H9 (cell line): ENCODE data around the gene MFSD12. TPM values are rescaled to one million over a fixed set of nuclear protein-coding genes. Genes with fewer than 3 reads are reported as not detected.

Source experiments
- DNase-seq: peaks from one replicate; pipeline ENCODE4 v3.0.0-alpha.2; 2017
- H2AFZ ChIP-seq: one replicate; pipeline ENCODE4 v1.6.1; 2013; ENCODE audit warnings: mild to moderate bottlenecking, low read length, control low read depth, moderate library complexity
- H2AK5ac ChIP-seq: 2 replicates; pipeline ENCODE4 v1.6.1; 2013; ENCODE audit warnings: low read length, control low read depth, mixed read lengths; ENCODE audit not compliant: insufficient read length
- H2BK120ac ChIP-seq: one replicate; pipeline ENCODE4 v1.6.1; 2013; ENCODE audit warnings: low read depth, mild to moderate bottlenecking, low read length, control low read depth, inconsistent platforms; ENCODE audit not compliant: poor library complexity, severe bottlenecking
- H2BK12ac ChIP-seq: 2 replicates; pipeline ENCODE4 v1.6.1; 2013; ENCODE audit warnings: low read length, control low read depth, mixed read lengths, low read depth; ENCODE audit not compliant: insufficient read length
- H2BK15ac ChIP-seq: 2 replicates; pipeline ENCODE4 v1.6.1; 2013; ENCODE audit warnings: low read depth, low read length, control low read depth
- H2BK20ac ChIP-seq: one replicate; pipeline ENCODE4 v1.6.1; 2013; ENCODE audit warnings: low read depth, mild to moderate bottlenecking, low read length, control low read depth, inconsistent platforms; ENCODE audit not compliant: poor library complexity, severe bottlenecking
- H2BK5ac ChIP-seq: 2 replicates; pipeline ENCODE4 v1.6.1; 2013; ENCODE audit warnings: low read length, control low read depth, mixed read lengths; ENCODE audit not compliant: insufficient read length
- H3K14ac ChIP-seq: 2 replicates; pipeline ENCODE4 v1.6.1; 2013; ENCODE audit warnings: low read length, control low read depth; ENCODE audit not compliant: insufficient read depth
- H3K18ac ChIP-seq: 2 replicates; pipeline ENCODE4 v1.6.1; 2013; ENCODE audit warnings: low read depth, mild to moderate bottlenecking, mixed read lengths, low read length, control low read depth; ENCODE audit not compliant: insufficient read length
- H3K23ac ChIP-seq: 2 replicates; pipeline ENCODE4 v1.6.1; 2013; ENCODE audit warnings: low read length, control low read depth, mixed read lengths, low read depth; ENCODE audit not compliant: insufficient read length
- H3K23me2 ChIP-seq: 2 replicates; pipeline ENCODE4 v1.6.1; 2013; ENCODE audit warnings: low read depth, mild to moderate bottlenecking, mixed read lengths, low read length, control low read depth; ENCODE audit not compliant: insufficient read length, poor library complexity, severe bottlenecking
- H3K27ac ChIP-seq: 2 replicates; pipeline ENCODE4 v1.5.1; 2013; ENCODE audit warnings: low read length, control low read depth, mixed read lengths, low read depth; ENCODE audit not compliant: insufficient read length
- H3K27me3 ChIP-seq: 2 replicates; pipeline ENCODE4 v1.6.1; 2013; ENCODE audit warnings: low read length, control low read depth, inconsistent platforms; ENCODE audit not compliant: insufficient read depth
- H3K4ac ChIP-seq: 2 replicates; pipeline ENCODE4 v1.6.1; 2013; ENCODE audit warnings: low read depth, mild to moderate bottlenecking, control low read depth, inconsistent platforms, low read length, moderate library complexity
- H3K4me1 ChIP-seq: 2 replicates; pipeline ENCODE4 v1.6.1; 2013; ENCODE audit warnings: low read length, control low read depth, inconsistent platforms; ENCODE audit not compliant: insufficient read depth
- H3K4me2 ChIP-seq: 2 replicates; pipeline ENCODE4 v1.6.1; 2013; ENCODE audit warnings: low read length, control low read depth, mixed read lengths; ENCODE audit not compliant: insufficient read length, insufficient read depth
- H3K56ac ChIP-seq: 2 replicates; pipeline ENCODE4 v1.6.1; 2013; ENCODE audit warnings: low read depth, mild to moderate bottlenecking, mixed read lengths, low read length, control low read depth; ENCODE audit not compliant: insufficient read length
- H3K79me1 ChIP-seq: 2 replicates; pipeline ENCODE4 v1.6.1; 2013; ENCODE audit warnings: low read depth, mild to moderate bottlenecking, moderate library complexity, low read length, control low read depth, inconsistent platforms; ENCODE audit not compliant: insufficient read depth, poor library complexity, severe bottlenecking
- H3K79me2 ChIP-seq: 2 replicates; pipeline ENCODE4 v1.6.1; 2013; ENCODE audit warnings: low read length, control low read depth, inconsistent platforms; ENCODE audit not compliant: insufficient read depth
- H3K9ac ChIP-seq: 2 replicates; pipeline ENCODE4 v1.6.1; 2013; ENCODE audit warnings: low read length, control low read depth, mixed read lengths; ENCODE audit not compliant: insufficient read length; ENCODE audit errors: extremely low read depth
- H3K9me3 ChIP-seq: one replicate; pipeline ENCODE4 v1.6.1; 2013; ENCODE audit warnings: low read depth, low read length, inconsistent platforms; ENCODE audit not compliant: control insufficient read depth
- H3T11ph ChIP-seq: one replicate; pipeline ENCODE4 v1.6.1; 2013; ENCODE audit warnings: mild to moderate bottlenecking, low read length, control low read depth, inconsistent platforms
- H4K20me1 ChIP-seq: one replicate; pipeline ENCODE4 v1.6.1; 2013; ENCODE audit not compliant: control insufficient read depth, insufficient read length, insufficient read depth
- H4K5ac ChIP-seq: 2 replicates; pipeline ENCODE4 v1.6.1; 2013; ENCODE audit warnings: low read depth, mild to moderate bottlenecking, mixed read lengths, low read length, control low read depth; ENCODE audit not compliant: insufficient read length
- H4K8ac ChIP-seq: replicated peaks from 2 replicates; pipeline ENCODE4 v1.6.1; 2013; ENCODE audit warnings: low read length, control low read depth, mixed read lengths, low read depth; ENCODE audit not compliant: insufficient read length
- H4K91ac ChIP-seq: 2 replicates; pipeline ENCODE4 v1.6.1; 2013; ENCODE audit warnings: low read depth, mild to moderate bottlenecking, moderate library complexity, mixed read lengths, low read length, control low read depth; ENCODE audit not compliant: insufficient read length
- H3K27ac Mint-ChIP-seq, 3 experiments: 2 replicates in 2 of 3; 3 replicates in 1 of 3; pipeline ENCODE4 v1.8.0; 2020 to 2021; ENCODE audit warnings: mixed read lengths in 3 of 3, mild to moderate bottlenecking in 1 of 3, moderate library complexity in 1 of 3
- H3K27me3 Mint-ChIP-seq: 2 replicates; pipeline ENCODE4 v1.8.0; 2021; ENCODE audit warnings: low read depth, mild to moderate bottlenecking, moderate library complexity, mixed read lengths
- H3K36me3 Mint-ChIP-seq, 3 experiments: 2 replicates in 2 of 3; 3 replicates in 1 of 3; pipeline ENCODE4 v1.8.0; 2020 to 2021; ENCODE audit warnings: low read depth in 3 of 3, mixed read lengths in 3 of 3; ENCODE audit not compliant: insufficient read depth in 1 of 3
- H3K4me1 Mint-ChIP-seq, 2 experiments: 2 replicates each; pipeline ENCODE4 v1.8.0; 2020; ENCODE audit warnings: mixed read lengths in 2 of 2
- H3K4me3 Mint-ChIP-seq, 2 experiments: 2 replicates in 1 of 2; 3 replicates in 1 of 2; pipeline ENCODE4 v1.8.0; 2020 to 2021; ENCODE audit warnings: mild to moderate bottlenecking in 2 of 2, mixed read lengths in 2 of 2, moderate library complexity in 1 of 2
- H3K9me3 Mint-ChIP-seq, 2 experiments: 2 replicates in 1 of 2; 3 replicates in 1 of 2; pipeline ENCODE4 v1.8.0; 2020; ENCODE audit warnings: mild to moderate bottlenecking in 2 of 2, mixed read lengths in 2 of 2, moderate library complexity in 1 of 2
- WGBS: extraction: QIAGEN DNeasy Blood & Tissue Kit; methylation state at CpG from one replicate; pipeline ENCODE4 v1.1.7; 2013; ENCODE audit warnings: missing lambda C conversion rate, low lambda C conversion rate, mixed read lengths; ENCODE audit not compliant: insufficient read length; ENCODE audit errors: extremely low coverage; 5-methylcytosine and 5-hydroxymethylcytosine counted together
- total RNA-seq: library from RNA; stranded (reverse); gene quantifications from 2 replicates; pipeline ENCODE4 v1.2.1, GENCODE V29; 2021
- TF ChIP-seq, protein P1 (sequence below): fragments of 200-600 bp; sonication (generic); conservative IDR thresholded peaks from 3 replicates; pipeline ENCODE4 v1.8.0; 2021; ENCODE audit warnings: antibody characterized with exemption, mild to moderate bottlenecking

The MFSD12 gene
- total RNA-seq, 1 experiment from 2014 or later = 58.8 TPM

DNA sequence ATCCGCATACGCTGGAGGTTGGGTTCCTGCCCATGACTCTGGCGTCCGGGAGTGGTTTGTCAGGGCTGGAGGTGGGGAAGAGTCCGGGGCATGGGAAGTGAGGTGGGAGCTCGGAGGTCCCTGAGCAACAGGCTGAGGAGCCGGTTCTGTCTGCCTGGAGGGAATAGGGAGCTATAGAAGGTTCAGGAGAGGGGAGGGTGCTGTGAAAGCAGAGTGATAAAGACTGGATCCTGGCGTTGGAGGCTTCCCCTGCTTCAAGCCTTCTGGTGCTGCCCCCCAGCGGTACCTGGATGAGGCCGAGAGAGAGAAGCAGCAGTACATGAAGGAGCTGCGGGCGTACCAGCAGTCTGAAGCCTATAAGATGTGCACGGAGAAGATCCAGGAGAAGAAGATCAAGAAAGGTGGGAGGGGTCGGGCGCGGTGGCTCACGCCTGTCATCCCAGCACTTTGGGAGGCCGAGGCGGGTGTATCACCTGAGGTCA lies 17.9 kb upstream of the MFSD12 start:
- Histone ChIP-seq H3K4me1 (no peaks in the 10 kb centered on the region), H2BK5ac (no peak overlapping the region), H2AFZ (no peak overlapping the region), H4K8ac (no peak overlapping the region), H3K9ac (no peak overlapping the region), H4K5ac (no peak overlapping the region), H3K23ac (no peak overlapping the region), H3K9me3 (no peaks in the 10 kb centered on the region), H3K27me3 (no peaks in the 10 kb centered on the region; the same call in 1 of the 2 replicates), H2AK5ac (no peak overlapping the region), H2BK12ac (no peak overlapping the region), H3K4me2 (no peak overlapping the region), H2BK20ac (no peak overlapping the region), H2BK15ac (no peak overlapping the region), H3K79me1 (no peaks in the 10 kb centered on the region), H3K4ac (no peak overlapping the region), H4K20me1 (no peaks in the 10 kb centered on the region), H3K56ac (no peak overlapping the region), H3T11ph (no peak overlapping the region), H3K79me2 (no peaks in the 10 kb centered on the region), H3K18ac (no peak overlapping the region), H4K91ac (no peak overlapping the region), H3K14ac (no peak overlapping the region), H2BK120ac (no peak overlapping the region), H3K23me2 (peaks cover 13% of the 10 kb centered on the region), H3K27ac (no peak overlapping the region)
- H3K27me3 Mint-ChIP-seq = peaks cover 19% of the 10 kb centered on the region
- 0 out of 7 replicates have a peak overlapping the region, but pooled peaks of 1 of the 3 experiments have one; percentile 47 for H3K27ac Mint-ChIP-seq
- H3K9me3 Mint-ChIP-seq = no peaks in the 10 kb centered on the region; a peak in 1 of 5 replicates
- H3K36me3 Mint-ChIP-seq = peaks cover 8 to 10% (median 9%) of the 10 kb centered on the region in 3 experiments
- peaks cover 13 to 26% of the 10 kb centered on the region in 2 experiments for H3K4me1 Mint-ChIP-seq
- peak; percentile 88 for DNase-seq
- peak overlapping the region; percentile 44 to 72 for H3K4me3 Mint-ChIP-seq
- no CpG with 5 or more reads among the region's 19 CpGs for WGBS
- TF ChIP-seq, protein P1, sequence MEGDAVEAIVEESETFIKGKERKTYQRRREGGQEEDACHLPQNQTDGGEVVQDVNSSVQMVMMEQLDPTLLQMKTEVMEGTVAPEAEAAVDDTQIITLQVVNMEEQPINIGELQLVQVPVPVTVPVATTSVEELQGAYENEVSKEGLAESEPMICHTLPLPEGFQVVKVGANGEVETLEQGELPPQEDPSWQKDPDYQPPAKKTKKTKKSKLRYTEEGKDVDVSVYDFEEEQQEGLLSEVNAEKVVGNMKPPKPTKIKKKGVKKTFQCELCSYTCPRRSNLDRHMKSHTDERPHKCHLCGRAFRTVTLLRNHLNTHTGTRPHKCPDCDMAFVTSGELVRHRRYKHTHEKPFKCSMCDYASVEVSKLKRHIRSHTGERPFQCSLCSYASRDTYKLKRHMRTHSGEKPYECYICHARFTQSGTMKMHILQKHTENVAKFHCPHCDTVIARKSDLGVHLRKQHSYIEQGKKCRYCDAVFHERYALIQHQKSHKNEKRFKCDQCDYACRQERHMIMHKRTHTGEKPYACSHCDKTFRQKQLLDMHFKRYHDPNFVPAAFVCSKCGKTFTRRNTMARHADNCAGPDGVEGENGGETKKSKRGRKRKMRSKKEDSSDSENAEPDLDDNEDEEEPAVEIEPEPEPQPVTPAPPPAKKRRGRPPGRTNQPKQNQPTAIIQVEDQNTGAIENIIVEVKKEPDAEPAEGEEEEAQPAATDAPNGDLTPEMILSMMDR = peak; percentile 62; the same call in 2 of the 3 replicates
